GM19193 (cell line): ENCODE measurements around the gene DPT.

Experiments used
- POLR2A ChIP-seq: IDR thresholded peaks from 4 replicates; pipeline ENCODE4 v1.6.1; 2011; ENCODE audit not compliant: insufficient read depth, insufficient read length; ENCODE audit errors: extremely low read depth

DPT gene

GRCh38 chr1:168691541-168691940, 37.5 kb downstream of the DPT start:
- TF ChIP-seq POLR2A, result no peak

GRCh38 chr1:168689726-168690602, 39.0 kb downstream of the DPT start:
- TF ChIP-seq POLR2A, result no peak

- no peak for TF ChIP-seq POLR2A
Observed at GRCh38 chr1:168689327-168689657, 39.7 kb downstream of the DPT start.

- no peak for TF ChIP-seq POLR2A
Observed at GRCh38 chr1:168688644-168689326, 40.2 kb downstream of the DPT start.

- TF ChIP-seq POLR2A, result no peak
Observed at GRCh38 chr1:168687816-168688215, 41.2 kb downstream of the DPT start.

- TF ChIP-seq POLR2A, result no peak
Observed at GRCh38 chr1:168686666-168687065, 42.3 kb downstream of the DPT start.

- TF ChIP-seq POLR2A, result no peak
Observed at GRCh38 chr1:168683871-168684270, 45.1 kb downstream of the DPT start.

- TF ChIP-seq POLR2A, result no peak
Observed at GRCh38 chr1:168676861-168677260, 52.1 kb downstream of the DPT start.

GRCh38 chr1:168676029-168676812, 52.8 kb downstream of the DPT start:
- no peak for TF ChIP-seq POLR2A

GRCh38 chr1:168673974-168674683, 54.9 kb downstream of the DPT start:
- TF ChIP-seq POLR2A, result no peak

GRCh38 chr1:168672278-168672677, 56.7 kb downstream of the DPT start:
- TF ChIP-seq POLR2A, result no peak

GRCh38 chr1:168671782-168672181, 57.2 kb downstream of the DPT start:
- no peak for TF ChIP-seq POLR2A

- TF ChIP-seq POLR2A, result no peak
Observed at GRCh38 chr1:168665975-168666374, 63.0 kb downstream of the DPT start.

GRCh38 chr1:168664069-168664834, 64.8 kb downstream of the DPT start:
- TF ChIP-seq POLR2A, result no peak
